Small intestine (tissue), 7 donors: Measurements from ENCODE around the gene CMBL. TPM values are rescaled to one million over a fixed set of nuclear protein-coding genes. Genes with fewer than 3 reads are reported as not detected.
"Not testable (repeated sequence)": the region's sequence is repeated elsewhere in the genome, so short reads cannot be mapped to it uniquely, and the experiment has no call there.

Experiments used
- DNase-seq, 2 donors: peaks; one replicate each; pipeline versions ENCODE4 v3.0.0 to v3.0.0-alpha.2; 2013
- FAIRE-seq: peaks from 2 replicates; lab custom pipeline; 2012; peaks lifted over from hg19 to GRCh38; lab: Jason Lieb, UNC
- H3K27ac ChIP-seq, 3 donors: one replicate each; pipeline ENCODE4 v1.5.1; 2013; ENCODE audit warnings: low read length in 2 of 3, mild to moderate bottlenecking in 2 of 3, control low read depth in 1 of 3, inconsistent platforms in 1 of 3, low read depth in 1 of 3, moderate library complexity in 1 of 3
- H3K27me3 ChIP-seq, 3 donors: one replicate each; pipeline ENCODE4 v1.6.1; 2013; ENCODE audit warnings: low read length in 3 of 3, inconsistent platforms in 1 of 3; ENCODE audit not compliant: control insufficient read depth in 3 of 3, insufficient read depth in 3 of 3
- H3K36me3 ChIP-seq, 3 donors: one replicate each; pipeline ENCODE4 v1.6.1; 2013; ENCODE audit warnings: low read length in 3 of 3, inconsistent platforms in 1 of 3, low read depth in 1 of 3, mild to moderate bottlenecking in 1 of 3, moderate library complexity in 1 of 3; ENCODE audit not compliant: control insufficient read depth in 3 of 3, insufficient read depth in 2 of 3
- H3K4me1 ChIP-seq, 3 donors: one replicate each; pipeline ENCODE4 v1.6.1; 2013; ENCODE audit warnings: low read length in 2 of 3, inconsistent platforms in 1 of 3, low read depth in 1 of 3, mild to moderate bottlenecking in 1 of 3, moderate library complexity in 1 of 3; ENCODE audit not compliant: control insufficient read depth in 3 of 3, insufficient read depth in 2 of 3
- H3K4me3 ChIP-seq, 3 donors: one replicate each; pipeline ENCODE4 v1.5.1; 2013; ENCODE audit warnings: low read length in 3 of 3, control low read depth in 1 of 3, inconsistent platforms in 1 of 3, low read depth in 1 of 3, mild to moderate bottlenecking in 1 of 3, moderate library complexity in 1 of 3
- H3K9me3 ChIP-seq, 2 donors: one replicate each; pipeline ENCODE4 v1.6.1; 2013; ENCODE audit warnings: low read depth in 1 of 2, low read length in 1 of 2; ENCODE audit not compliant: control insufficient read depth in 2 of 2, insufficient read depth in 1 of 2
- WGBS, 3 donors: extraction: QIAGEN DNeasy Blood & Tissue Kit; methylation state at CpG; one replicate each; pipeline ENCODE4 v1.1.7; 2013; 5-methylcytosine and 5-hydroxymethylcytosine counted together
- polyA plus RNA-seq, 4 donors: library from polyadenylated mRNA; stranded (reverse) in 3 of 4; unstranded in 1 of 4; fragments of 200-250 nt in 3 of 4; fragments of 120-200 nt in 1 of 4; gene quantifications; one replicate each; pipeline versions ENCODE4 v1.2.1 to v1.2.3, GENCODE V29; 2013
- donor health status: healthy with polysubstance abuse.
- donor health status: control.
- donor health status: control.
- donor health status: Bipolar disorder and iron deficiency.
- donor health status: healthy.

The CMBL gene
- polyA plus RNA-seq, 4 donors = 81.5 to 516 (median 162) TPM

DNA sequence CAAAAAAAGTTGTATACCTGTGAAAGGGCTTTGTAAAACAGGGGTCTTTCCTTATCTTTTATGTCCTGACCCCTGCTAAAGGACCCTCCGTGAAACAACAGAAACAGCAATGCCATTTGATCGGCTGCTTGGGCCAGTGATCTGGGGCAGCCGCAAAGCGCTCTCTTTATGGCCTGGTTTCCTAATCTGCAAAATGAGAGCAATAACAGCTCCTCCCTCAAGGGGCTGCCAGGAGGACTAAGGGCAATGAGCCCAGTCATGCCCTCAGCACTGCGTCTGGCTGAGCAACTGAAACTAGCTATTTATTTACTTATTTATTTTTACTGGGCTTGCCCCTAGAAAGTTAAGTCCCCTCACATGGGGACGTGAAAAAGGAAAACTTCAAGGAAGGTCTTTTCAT lies 18.3 kb downstream of the CMBL start:
- FAIRE-seq (no peak), DNase-seq (peak; percentile 70 to 92)
- peaks cover 0 to 43% (median 4%) of the 10 kb centered on the region in 3 donors for H3K36me3 ChIP-seq
- no peaks in the 10 kb centered on the region for H3K27me3 ChIP-seq
- no peak overlapping the region for H3K4me3 ChIP-seq
- no peaks in the 10 kb centered on the region for H3K9me3 ChIP-seq
- WGBS, 3 donors = 15 to 51% (median 47%) methylated on average over 6 of the region's 6 CpGs
- H3K27ac ChIP-seq = peak overlapping the region; percentile 39 to 92 (median 72)
- H3K4me1 ChIP-seq = peaks cover 0 to 16% (median 2%) of the 10 kb centered on the region in 3 donors

DNA sequence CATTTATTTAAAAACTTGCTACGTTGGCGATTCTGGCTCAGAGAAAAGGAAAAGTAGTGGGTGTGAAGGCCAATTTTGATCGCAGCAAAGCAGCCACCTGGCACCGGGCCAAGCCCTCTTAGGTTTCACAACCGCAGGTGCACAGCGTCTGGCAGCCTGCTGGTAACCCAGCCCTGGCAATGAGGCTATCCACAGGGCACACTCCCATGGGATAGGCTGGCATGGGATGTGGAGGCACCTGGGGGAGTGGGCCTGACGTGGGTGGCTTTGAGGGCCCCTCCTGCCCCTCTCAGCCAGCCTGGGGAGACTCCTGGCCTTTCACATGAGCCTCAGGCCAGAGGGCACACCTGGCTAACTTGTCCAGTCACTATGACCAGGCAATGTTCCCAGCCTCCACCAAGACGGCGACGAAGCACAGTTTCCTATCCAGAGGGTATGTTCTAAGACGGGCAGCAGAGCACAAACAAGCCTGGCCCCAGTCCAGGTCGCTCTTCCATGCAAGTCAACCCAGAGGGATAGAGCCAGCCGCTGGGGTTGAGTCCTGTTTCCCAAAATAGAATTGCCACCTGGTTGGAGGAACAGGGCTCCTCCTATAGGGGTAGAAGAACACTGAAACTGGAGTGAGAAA lies 19.0 kb downstream of the CMBL start:
- H3K27ac ChIP-seq = peak overlapping the region; percentile 14 to 89 (median 72)
- 9 to 48% (median 19%) methylated on average over 13 of the region's 13 CpGs for WGBS, 3 donors

GRCh38 chr5:10286862-10287227 lies 20.9 kb downstream of the CMBL start:
- H3K4me1 ChIP-seq = peaks cover 0 to 19% (median 2%) of the 10 kb centered on the region in 3 donors
- H3K9me3 ChIP-seq = no peaks in the 10 kb centered on the region
- H3K36me3 ChIP-seq = peaks cover 0 to 37% (median 4%) of the 10 kb centered on the region in 3 donors
- DNase-seq = no peak
- H3K27me3 ChIP-seq = no peaks in the 10 kb centered on the region
- no peak for FAIRE-seq
- no peak overlapping the region for H3K4me3 ChIP-seq
- H3K27ac ChIP-seq = no peak overlapping the region
- WGBS, 3 donors = 76 to 95% (median 90%) methylated on average over 7 of the region's 7 CpGs

More for the DNA sequence above, 19.0 kb downstream of the CMBL start:
- DNase-seq = peak; percentile 47 to 92
- no peaks in the 10 kb centered on the region for H3K27me3 ChIP-seq
- H3K36me3 ChIP-seq = peaks cover 0 to 37% (median 4%) of the 10 kb centered on the region in 3 donors
- no peak for FAIRE-seq
- H3K9me3 ChIP-seq = no peaks in the 10 kb centered on the region
- H3K4me3 ChIP-seq = no peak overlapping the region
- H3K4me1 ChIP-seq = peaks cover 0 to 19% (median 2%) of the 10 kb centered on the region in 3 donors

- FAIRE-seq (no peak), DNase-seq (no peak)
- H3K27me3 ChIP-seq = no peaks in the 10 kb centered on the region
- H3K4me3 ChIP-seq = no peak overlapping the region
- peaks cover 0 to 37% (median 4%) of the 10 kb centered on the region in 3 donors for H3K36me3 ChIP-seq
- no peak overlapping the region for H3K27ac ChIP-seq
- H3K4me1 ChIP-seq = peaks cover 0 to 19% (median 2%) of the 10 kb centered on the region in 3 donors
- 82 to 84% (median 84%) methylated on average over 6 of the region's 6 CpGs for WGBS, 3 donors
- no peaks in the 10 kb centered on the region for H3K9me3 ChIP-seq
These were observed 21.4 kb downstream of the CMBL start for GRCh38 chr5:10286162-10286861.

DNA sequence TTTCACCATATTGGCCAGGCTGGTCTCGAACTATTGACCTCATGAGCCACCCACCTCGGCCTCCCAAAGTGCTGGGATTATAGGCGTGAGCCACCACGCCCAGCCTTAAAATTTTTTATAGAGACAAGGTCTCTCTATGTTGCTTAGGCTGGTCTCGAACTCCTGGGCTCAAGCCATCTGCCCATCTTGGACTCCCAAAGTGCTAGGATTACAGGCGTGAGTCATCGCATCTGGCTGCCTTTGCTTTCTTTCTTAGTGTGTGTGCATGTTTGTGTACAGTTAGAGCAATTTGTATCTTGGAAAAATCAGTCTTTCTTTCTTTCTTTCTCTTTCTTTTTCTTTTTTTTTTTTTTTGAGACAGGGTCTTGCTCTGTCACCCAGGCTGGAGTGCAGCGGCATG lies 22.3 kb downstream of the CMBL start:
- peaks cover 0 to 33% (median 4%) of the 10 kb centered on the region in 3 donors for H3K36me3 ChIP-seq
- H3K4me1 ChIP-seq = peaks cover 0 to 19% (median 0%) of the 10 kb centered on the region in 3 donors
- not testable (repeated sequence) for H3K27me3 ChIP-seq, FAIRE-seq, H3K4me3 ChIP-seq, H3K27ac ChIP-seq, H3K9me3 ChIP-seq
- DNase-seq = peak in 1 of 2 donors; percentile 58
- WGBS, 3 donors = 62 to 79% (median 63%) methylated on average over 7 to 8 of the region's 8 CpGs

- Histone ChIP-seq H3K36me3 (peaks cover 0 to 31% (median 4%) of the 10 kb centered on the region in 3 donors), H3K27me3 (no peaks in the 10 kb centered on the region), H3K27ac (no peak overlapping the region), H3K9me3 (no peaks in the 10 kb centered on the region), H3K4me1 (peaks cover 0 to 8% (median 0%) of the 10 kb centered on the region in 3 donors), H3K4me3 (no peak overlapping the region)
- FAIRE-seq (no peak), DNase-seq (peak; percentile 81 to 89)
- WGBS, 3 donors = 13 to 17% (median 14%) methylated on average over 17 of the region's 17 CpGs
These were observed 23.6 kb downstream of the CMBL start for GRCh38 chr5:10283927-10284635.

- DNase-seq (no peak), FAIRE-seq (no peak)
- WGBS, 3 donors = 79 to 93% (median 87%) methylated on average over 7 of the region's 7 CpGs
- H3K36me3 ChIP-seq = peaks cover 0 to 16% (median 1%) of the 10 kb centered on the region in 3 donors
- H3K4me3 ChIP-seq = no peak overlapping the region
- H3K27me3 ChIP-seq = no peaks in the 10 kb centered on the region
- peaks cover 0 to 2% (median 0%) of the 10 kb centered on the region in 3 donors for H3K4me1 ChIP-seq
- no peaks in the 10 kb centered on the region for H3K9me3 ChIP-seq
- no peak overlapping the region for H3K27ac ChIP-seq
These were observed 27.6 kb downstream of the CMBL start for GRCh38 chr5:10279925-10280720.
